ENCODE data around the gene ACACA.

The ACACA gene

DNA sequence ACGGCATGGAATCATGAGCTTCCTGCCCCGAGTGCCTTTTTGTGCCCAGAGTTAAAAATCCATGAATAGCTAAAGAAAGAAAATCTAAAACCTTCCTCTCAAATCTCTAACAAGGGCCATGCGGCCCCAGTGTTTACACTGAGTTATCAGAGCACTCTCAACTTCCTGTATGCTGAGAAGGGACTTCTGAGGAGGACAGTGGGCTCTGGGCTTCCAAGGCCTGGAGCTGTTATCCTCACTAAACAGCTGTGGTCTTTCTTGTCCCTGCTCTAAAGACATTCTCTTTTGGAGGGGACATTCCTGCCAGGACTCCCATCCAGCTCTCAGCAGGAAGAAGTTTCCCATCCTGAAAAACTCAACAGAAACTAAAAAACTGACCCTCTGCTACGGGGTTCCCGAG, 322.3 kb downstream of the ACACA start:
- Histone ChIP-seq H3K27me3 (ENCODE audit: control insufficient read depth, insufficient read depth, low read length) (no peaks in the 10 kb centered on the region), H3K36me3 (ENCODE audit: control insufficient read depth, insufficient read depth, low read length) (no peaks in the 10 kb centered on the region), H3K4me2 (ENCODE audit: low read length) (no peak overlapping the region), H3K79me2 (no peaks in the 10 kb centered on the region), H3K9me3 (ENCODE audit: control insufficient read depth, low read length) (no peaks in the 10 kb centered on the region), H3K4me1 (peaks cover 12% of the 10 kb centered on the region), H3K4me3 (ENCODE audit: low read depth, low read length) (no peak overlapping the region), H2AFZ (no peak overlapping the region), H3K9ac (no peak overlapping the region), H3K27ac (no peak overlapping the region)
- no peak for TF ChIP-seq CTCF (IDR thresholded peaks at IDR 0.05)

GRCh38 chr17:37083456-37083855, 323.2 kb downstream of the ACACA start:
- no peak overlapping the region for H3K27ac ChIP-seq
- no peaks in the 10 kb centered on the region for H3K9me3 ChIP-seq (ENCODE audit: control insufficient read depth, low read length)
- no peaks in the 10 kb centered on the region for H3K79me2 ChIP-seq

DNA sequence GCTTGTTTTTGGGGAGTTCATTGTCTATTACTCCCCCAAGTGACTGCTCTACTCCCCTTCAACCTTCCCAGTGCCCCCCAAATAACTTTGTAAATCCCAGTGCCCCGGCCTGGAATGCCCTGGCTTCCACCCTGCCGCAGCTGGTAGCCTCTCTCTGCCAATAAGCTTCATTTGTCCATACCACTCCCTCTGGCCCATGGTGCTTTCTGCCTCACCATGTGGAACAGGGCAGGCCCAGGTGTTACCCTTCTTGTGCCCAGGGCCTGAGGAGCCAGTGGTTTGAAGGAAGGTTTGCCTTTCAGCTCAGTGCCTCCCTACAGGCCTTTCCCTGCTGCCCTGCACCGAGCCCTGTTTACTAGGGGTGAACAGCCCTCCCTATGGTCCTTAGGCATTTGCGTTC, 323.7 kb downstream of the ACACA start:
- TF ChIP-seq CTCF (IDR thresholded peaks at IDR 0.05): no peak
- Histone ChIP-seq H3K4me1 (peaks cover under 1% of the 10 kb centered on the region), H3K79me2 (no peaks in the 10 kb centered on the region), H3K4me2 (ENCODE audit: low read length) (no peak overlapping the region), H3K9me3 (ENCODE audit: control insufficient read depth, low read length) (no peaks in the 10 kb centered on the region), H3K36me3 (ENCODE audit: control insufficient read depth, insufficient read depth, low read length) (no peaks in the 10 kb centered on the region), H3K9ac (no peak overlapping the region), H3K27ac (no peak overlapping the region), H3K27me3 (ENCODE audit: control insufficient read depth, insufficient read depth, low read length) (no peaks in the 10 kb centered on the region), H3K4me3 (ENCODE audit: low read depth, low read length) (no peak overlapping the region), H2AFZ (no peak overlapping the region)

More at GRCh38 chr17:37083456-37083855, 323.2 kb downstream of the ACACA start:
- Histone ChIP-seq H3K4me2 (ENCODE audit: low read length) (no peak overlapping the region), H3K4me1 (peaks cover 5% of the 10 kb centered on the region), H3K4me3 (ENCODE audit: low read depth, low read length) (no peak overlapping the region), H3K36me3 (ENCODE audit: control insufficient read depth, insufficient read depth, low read length) (no peaks in the 10 kb centered on the region), H3K9ac (no peak overlapping the region), H2AFZ (no peak overlapping the region), H3K27me3 (ENCODE audit: control insufficient read depth, insufficient read depth, low read length) (no peaks in the 10 kb centered on the region)
- TF ChIP-seq CTCF (IDR thresholded peaks at IDR 0.05): no peak

- Histone ChIP-seq H3K4me3 (ENCODE audit: low read depth, low read length) (no peak overlapping the region), H3K79me2 (no peaks in the 10 kb centered on the region), H3K27ac (no peak overlapping the region), H2AFZ (no peak overlapping the region), H3K4me1 (no peaks in the 10 kb centered on the region), H3K36me3 (ENCODE audit: control insufficient read depth, insufficient read depth, low read length) (no peaks in the 10 kb centered on the region), H3K9me3 (ENCODE audit: control insufficient read depth, low read length) (no peaks in the 10 kb centered on the region), H3K9ac (no peak overlapping the region), H3K4me2 (ENCODE audit: low read length) (no peak overlapping the region), H3K27me3 (ENCODE audit: control insufficient read depth, insufficient read depth, low read length) (no peaks in the 10 kb centered on the region)
- TF ChIP-seq CTCF (IDR thresholded peaks at IDR 0.05): no peak
Measured at GRCh38 chr17:37082311-37082860, 324.2 kb downstream of the ACACA start.

- Histone ChIP-seq H3K4me3 (ENCODE audit: low read depth, low read length) (no peak overlapping the region), H3K36me3 (ENCODE audit: control insufficient read depth, insufficient read depth, low read length) (no peaks in the 10 kb centered on the region), H3K9me3 (ENCODE audit: control insufficient read depth, low read length) (no peaks in the 10 kb centered on the region), H3K4me1 (no peaks in the 10 kb centered on the region), H3K4me2 (ENCODE audit: low read length) (no peak overlapping the region), H3K79me2 (no peaks in the 10 kb centered on the region), H3K9ac (no peak overlapping the region), H3K27me3 (ENCODE audit: control insufficient read depth, insufficient read depth, low read length) (no peaks in the 10 kb centered on the region), H2AFZ (no peak overlapping the region), H3K27ac (no peak overlapping the region)
- TF ChIP-seq CTCF (IDR thresholded peaks at IDR 0.05): no peak
Measured at GRCh38 chr17:37081287-37081686, 325.3 kb downstream of the ACACA start.
